ENCODE measurements around the gene GPANK1. TPM values are rescaled to one million over a fixed set of nuclear protein-coding genes. Genes with fewer than 3 reads are reported as not detected.

The GPANK1 gene
- total and polyA plus RNA-seq, 2 of the 13 experiments (the other 11 are each of a cell fraction or from before 2014, with no cell fraction given), result 15.4 to 22.8 TPM

- TF ChIP-seq, protein P1, sequence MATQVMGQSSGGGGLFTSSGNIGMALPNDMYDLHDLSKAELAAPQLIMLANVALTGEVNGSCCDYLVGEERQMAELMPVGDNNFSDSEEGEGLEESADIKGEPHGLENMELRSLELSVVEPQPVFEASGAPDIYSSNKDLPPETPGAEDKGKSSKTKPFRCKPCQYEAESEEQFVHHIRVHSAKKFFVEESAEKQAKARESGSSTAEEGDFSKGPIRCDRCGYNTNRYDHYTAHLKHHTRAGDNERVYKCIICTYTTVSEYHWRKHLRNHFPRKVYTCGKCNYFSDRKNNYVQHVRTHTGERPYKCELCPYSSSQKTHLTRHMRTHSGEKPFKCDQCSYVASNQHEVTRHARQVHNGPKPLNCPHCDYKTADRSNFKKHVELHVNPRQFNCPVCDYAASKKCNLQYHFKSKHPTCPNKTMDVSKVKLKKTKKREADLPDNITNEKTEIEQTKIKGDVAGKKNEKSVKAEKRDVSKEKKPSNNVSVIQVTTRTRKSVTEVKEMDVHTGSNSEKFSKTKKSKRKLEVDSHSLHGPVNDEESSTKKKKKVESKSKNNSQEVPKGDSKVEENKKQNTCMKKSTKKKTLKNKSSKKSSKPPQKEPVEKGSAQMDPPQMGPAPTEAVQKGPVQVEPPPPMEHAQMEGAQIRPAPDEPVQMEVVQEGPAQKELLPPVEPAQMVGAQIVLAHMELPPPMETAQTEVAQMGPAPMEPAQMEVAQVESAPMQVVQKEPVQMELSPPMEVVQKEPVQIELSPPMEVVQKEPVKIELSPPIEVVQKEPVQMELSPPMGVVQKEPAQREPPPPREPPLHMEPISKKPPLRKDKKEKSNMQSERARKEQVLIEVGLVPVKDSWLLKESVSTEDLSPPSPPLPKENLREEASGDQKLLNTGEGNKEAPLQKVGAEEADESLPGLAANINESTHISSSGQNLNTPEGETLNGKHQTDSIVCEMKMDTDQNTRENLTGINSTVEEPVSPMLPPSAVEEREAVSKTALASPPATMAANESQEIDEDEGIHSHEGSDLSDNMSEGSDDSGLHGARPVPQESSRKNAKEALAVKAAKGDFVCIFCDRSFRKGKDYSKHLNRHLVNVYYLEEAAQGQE (IDR thresholded peaks at IDR 0.05; ENCODE audit: borderline replicate concordance in 1 of 2, low read depth in 1 of 2, low read length in 2 of 2), result no peak
- no peak for TF ChIP-seq ZNF7 (CRISPR knock-in tag; IDR thresholded peaks at IDR 0.05)
These were observed 18.8 kb upstream of the GPANK1 start (continued) for GRCh38 chr6:31683591-31683990.

GRCh38 chr6:31681135-31681671 lies 16.4 kb upstream of the GPANK1 start:
- no peak for DNase-seq (ENCODE audit: low spot score)
- BruUV-seq (replicated peaks), result no TSS peak
- no peak overlapping the region for H2AFZ ChIP-seq (ENCODE audit: low read length)
- in situ Hi-C loops (cut with HindIII; ENCODE audit: extremely low pct_ligation_motif_present, low pct_unique_long_range_greater_than_20kb), result loop anchor here (5.0 kb wide), 1 partner anchor 86 kb away; no protein-coding TSS in a partner anchor
- peak overlapping the region; percentile 63; the same call in 1 of the 2 replicates for H3K4me2 ChIP-seq (ENCODE audit: low read depth, low read length)
- H3K27me3 ChIP-seq (ENCODE audit: control insufficient read depth in 1 of 2, insufficient read depth in 2 of 2, low read length in 2 of 2), result no peaks in the 10 kb centered on the region
- H3K79me2 ChIP-seq (ENCODE audit: insufficient read depth, low read length), result no peaks in the 10 kb centered on the region
- no peak overlapping the region for H3K9ac ChIP-seq (ENCODE audit: insufficient read depth, low read depth, low read length)
- ChIA-PET CTCF (ENCODE audit: low intra/inter-chr PET ratio, low total read pairs) (interaction anchor here (0.7 to 3.9 kb wide), 8 partner anchors 9 to 436 kb away, joined by 3 to 30 read pairs (median 3); partner anchors contain the start of gene DDAH2), POLR2A (interaction anchor here (0.6 to 1.9 kb wide), 4 partner anchors 10 to 168 kb away, joined by 4 to 5 read pairs (median 4); partner anchors contain the start of genes ABHD16A and HSPA1B)
- WGBS (ENCODE audit: low lambda C conversion rate), result 96% methylated on average over 40 of the region's 40 CpGs
- intact Hi-C loops (cut with micrococcal nuclease; ENCODE audit: unreplicated experiment), result loop anchor here (2.0 to 5.0 kb wide), 3 partner anchors 22 to 142 kb away; partner anchors contain the start of genes ABHD16A and LY6G6D
- peaks cover under 1% of the 10 kb centered on the region in 2 experiments; a peak in 2 of 5 replicates for H3K36me3 ChIP-seq (replicated peaks in 1 of 2; ENCODE audit: control insufficient read depth in 1 of 2, insufficient read depth in 2 of 2, low read length in 2 of 2)
- H3K4me1 ChIP-seq (ENCODE audit: insufficient read depth, low read length), result peaks cover 26% of the 10 kb centered on the region
- no peak overlapping the region for H3K27ac ChIP-seq (ENCODE audit: extremely low read length, insufficient read depth, low read length)
- H3K9me3 ChIP-seq (ENCODE audit: low read length), result no peaks in the 10 kb centered on the region
- H4K20me1 ChIP-seq (ENCODE audit: insufficient read depth, low read length), result no peaks in the 10 kb centered on the region
- ATAC-seq, result peak; percentile 4
- H3K4me3 ChIP-seq (replicated peaks in 1 of 3; ENCODE audit: insufficient read depth in 1 of 3, low read depth in 2 of 3, low read length in 3 of 3), result no peak overlapping the region
- FAIRE-seq, result no peak
- TF ChIP-seq ATAD3A (CRISPR knock-in tag; IDR thresholded peaks at IDR 0.05) (no peak), GATA4 (IDR thresholded peaks at IDR 0.05; ENCODE audit: borderline replicate concordance, low read depth) (no peak), ZNF782 (CRISPR knock-in tag; IDR thresholded peaks at IDR 0.05; ENCODE audit: borderline replicate concordance) (peak; percentile 16; the same call in 1 of the 2 replicates), LCORL (IDR thresholded peaks at IDR 0.05) (no peak), LCORL (CRISPR knock-in tag; IDR thresholded peaks at IDR 0.05) (no peak), ZBTB38 (CRISPR knock-in tag; IDR thresholded peaks at IDR 0.05) (peak; percentile 14; the same call in 1 of the 2 replicates), PCBP1 (IDR thresholded peaks at IDR 0.05; ENCODE audit: borderline replicate concordance, low read depth, low read length) (0 out of 2 replicates have a peak, but pooled peaks have one; percentile 31), AGO2 (optimal IDR thresholded peaks at IDR 0.05; ENCODE audit: low read depth, low read length) (peak; percentile 40), FOXP4 (CRISPR knock-in tag; IDR thresholded peaks at IDR 0.05) (no peak), ZNF576 (CRISPR knock-in tag; IDR thresholded peaks at IDR 0.05) (0 out of 2 replicates have a peak, but pooled peaks have one; percentile 6), MAFF (IDR thresholded peaks at IDR 0.05; ENCODE audit: low read depth, low read length) (no peak), ZBTB33 (CRISPR knock-in tag; IDR thresholded peaks at IDR 0.05) (no peak; the same call in 1 of the 2 replicates)

Measured in HepG2 (cell line).